ENCODE measurements around the gene RRP15.

RRP15 gene

DNA sequence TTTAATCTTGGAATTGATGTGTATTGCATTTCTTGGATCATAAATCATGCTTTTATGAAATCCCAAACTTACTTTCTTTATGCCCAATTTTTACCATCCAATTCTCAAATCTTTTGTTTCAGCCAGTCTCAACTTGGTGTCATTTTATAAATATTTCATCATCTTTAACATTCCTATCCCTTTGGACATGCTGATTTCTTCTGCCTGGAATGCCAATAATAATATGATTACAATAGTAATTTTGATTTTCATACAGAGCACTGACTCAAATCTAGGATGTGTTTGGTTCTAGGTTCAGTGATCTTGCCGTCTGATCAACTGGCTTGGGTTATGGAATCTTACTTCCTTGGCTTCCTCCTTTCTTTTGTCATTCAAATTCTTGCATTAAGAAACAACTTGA is 12.8 kb downstream of the RRP15 start:
- Histone ChIP-seq H3K4me1 (ENCODE audit: low read length) (no peaks in the 10 kb centered on the region), H3K4me2 (ENCODE audit: low read length) (no peak overlapping the region)

DNA sequence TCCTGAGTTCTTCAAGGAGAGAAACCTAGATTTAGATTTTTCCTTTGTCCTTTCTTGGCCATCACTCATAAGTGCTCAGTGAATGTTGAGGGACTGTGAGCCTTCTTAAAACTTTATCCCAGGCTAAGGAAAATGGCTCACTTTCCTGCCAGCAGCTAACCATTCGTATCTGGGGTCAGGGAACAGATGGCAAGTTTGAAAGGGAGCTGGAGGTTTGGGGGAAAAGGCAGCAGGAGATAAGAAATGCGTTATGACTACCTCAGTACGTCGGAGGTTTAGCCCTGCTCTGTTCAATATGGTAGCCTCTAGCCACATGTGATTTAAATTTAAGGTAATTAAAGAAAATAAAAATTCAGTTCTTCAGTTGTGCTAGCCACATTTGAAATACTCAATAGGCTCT is 13.3 kb downstream of the RRP15 start:
- Histone ChIP-seq H3K27me3 (ENCODE audit: low read depth, low read length) (no peaks in the 10 kb centered on the region), H4K20me1 (ENCODE audit: insufficient read depth, low read length) (0 out of 2 replicates have a peak, but pooled peaks cover 3% of the 10 kb centered on the region)

More for the DNA sequence above, 12.8 kb downstream of the RRP15 start:
- Histone ChIP-seq H3K4me3 (ENCODE audit: low read length) (no peak overlapping the region), H4K20me1 (ENCODE audit: insufficient read depth, low read length) (0 out of 2 replicates have a peak, but pooled peaks cover 3% of the 10 kb centered on the region), H2AFZ (ENCODE audit: low read depth, low read length) (no peak overlapping the region), H3K79me2 (ENCODE audit: low read length) (peaks cover 75% of the 10 kb centered on the region), H3K27me3 (ENCODE audit: low read depth, low read length) (no peaks in the 10 kb centered on the region), H3K9ac (ENCODE audit: low read length) (no peak overlapping the region), H3K27ac (ENCODE audit: low read length) (no peak overlapping the region), H3K36me3 (replicated peaks; ENCODE audit: low read depth, low read length) (peaks cover 19% of the 10 kb centered on the region), H3K9me3 (ENCODE audit: insufficient read depth, low read length) (no peaks in the 10 kb centered on the region)
- no peak for TF ChIP-seq EZH2phosphoT487 (IDR thresholded peaks at IDR 0.05; ENCODE audit: low read depth)
- TF ChIP-seq, protein P1, sequence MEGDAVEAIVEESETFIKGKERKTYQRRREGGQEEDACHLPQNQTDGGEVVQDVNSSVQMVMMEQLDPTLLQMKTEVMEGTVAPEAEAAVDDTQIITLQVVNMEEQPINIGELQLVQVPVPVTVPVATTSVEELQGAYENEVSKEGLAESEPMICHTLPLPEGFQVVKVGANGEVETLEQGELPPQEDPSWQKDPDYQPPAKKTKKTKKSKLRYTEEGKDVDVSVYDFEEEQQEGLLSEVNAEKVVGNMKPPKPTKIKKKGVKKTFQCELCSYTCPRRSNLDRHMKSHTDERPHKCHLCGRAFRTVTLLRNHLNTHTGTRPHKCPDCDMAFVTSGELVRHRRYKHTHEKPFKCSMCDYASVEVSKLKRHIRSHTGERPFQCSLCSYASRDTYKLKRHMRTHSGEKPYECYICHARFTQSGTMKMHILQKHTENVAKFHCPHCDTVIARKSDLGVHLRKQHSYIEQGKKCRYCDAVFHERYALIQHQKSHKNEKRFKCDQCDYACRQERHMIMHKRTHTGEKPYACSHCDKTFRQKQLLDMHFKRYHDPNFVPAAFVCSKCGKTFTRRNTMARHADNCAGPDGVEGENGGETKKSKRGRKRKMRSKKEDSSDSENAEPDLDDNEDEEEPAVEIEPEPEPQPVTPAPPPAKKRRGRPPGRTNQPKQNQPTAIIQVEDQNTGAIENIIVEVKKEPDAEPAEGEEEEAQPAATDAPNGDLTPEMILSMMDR (IDR thresholded peaks at IDR 0.05; ENCODE audit: low read depth, low read length) = no peak

DNA sequence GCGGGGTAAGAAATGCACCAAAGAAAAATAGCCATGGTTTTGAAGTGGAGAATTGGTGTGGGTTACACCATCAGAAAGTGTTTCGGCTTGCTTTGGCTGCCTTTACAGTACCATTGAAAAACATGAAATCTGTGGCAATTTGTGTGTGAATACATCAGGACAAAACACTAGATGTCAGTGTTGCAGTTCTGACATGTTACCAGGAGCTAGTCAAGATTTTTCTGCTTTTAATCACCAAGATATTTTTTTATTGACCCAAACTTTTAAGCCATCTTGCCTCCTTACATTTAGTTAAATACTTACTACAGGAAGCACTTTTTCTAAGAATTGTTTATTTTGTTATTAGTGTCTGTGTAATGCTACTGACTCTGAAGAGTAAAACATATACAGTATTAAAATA is 14.3 kb downstream of the RRP15 start:
- no peak overlapping the region for H3K9ac ChIP-seq (ENCODE audit: low read length)
- peaks cover 60% of the 10 kb centered on the region for H3K79me2 ChIP-seq (ENCODE audit: low read length)
- no peaks in the 10 kb centered on the region for H3K27me3 ChIP-seq (ENCODE audit: low read depth, low read length)
- H3K4me1 ChIP-seq (ENCODE audit: low read length) = no peaks in the 10 kb centered on the region
- H4K20me1 ChIP-seq (ENCODE audit: insufficient read depth, low read length) = 0 out of 2 replicates have a peak, but pooled peaks cover 3% of the 10 kb centered on the region
- H3K36me3 ChIP-seq (replicated peaks; ENCODE audit: low read depth, low read length) = peaks cover 15% of the 10 kb centered on the region
- H3K27ac ChIP-seq (ENCODE audit: low read length) = no peak overlapping the region
- no peak overlapping the region for H3K4me3 ChIP-seq (ENCODE audit: low read length)
- no peak overlapping the region for H3K4me2 ChIP-seq (ENCODE audit: low read length)
- H3K9me3 ChIP-seq (ENCODE audit: insufficient read depth, low read length) = no peaks in the 10 kb centered on the region
- H2AFZ ChIP-seq (ENCODE audit: low read depth, low read length) = no peak overlapping the region
- TF ChIP-seq, protein P1 (IDR thresholded peaks at IDR 0.05; ENCODE audit: low read depth, low read length) = peak; percentile 58
- no peak for TF ChIP-seq EZH2phosphoT487 (IDR thresholded peaks at IDR 0.05; ENCODE audit: low read depth)

More for the DNA sequence above, 13.3 kb downstream of the RRP15 start:
- no peaks in the 10 kb centered on the region for H3K9me3 ChIP-seq (ENCODE audit: insufficient read depth, low read length)
- no peak overlapping the region for H2AFZ ChIP-seq (ENCODE audit: low read depth, low read length)
- no peak overlapping the region for H3K27ac ChIP-seq (ENCODE audit: low read length)
- H3K4me2 ChIP-seq (ENCODE audit: low read length) = no peak overlapping the region
- TF ChIP-seq, protein P1 (IDR thresholded peaks at IDR 0.05; ENCODE audit: low read depth, low read length) = no peak
- TF ChIP-seq EZH2phosphoT487 (IDR thresholded peaks at IDR 0.05; ENCODE audit: low read depth) = no peak
- H3K36me3 ChIP-seq (replicated peaks; ENCODE audit: low read depth, low read length) = peaks cover 19% of the 10 kb centered on the region
- no peaks in the 10 kb centered on the region for H3K4me1 ChIP-seq (ENCODE audit: low read length)
- H3K4me3 ChIP-seq (ENCODE audit: low read length) = no peak overlapping the region
- peaks cover 70% of the 10 kb centered on the region for H3K79me2 ChIP-seq (ENCODE audit: low read length)
- no peak overlapping the region for H3K9ac ChIP-seq (ENCODE audit: low read length)

DNA sequence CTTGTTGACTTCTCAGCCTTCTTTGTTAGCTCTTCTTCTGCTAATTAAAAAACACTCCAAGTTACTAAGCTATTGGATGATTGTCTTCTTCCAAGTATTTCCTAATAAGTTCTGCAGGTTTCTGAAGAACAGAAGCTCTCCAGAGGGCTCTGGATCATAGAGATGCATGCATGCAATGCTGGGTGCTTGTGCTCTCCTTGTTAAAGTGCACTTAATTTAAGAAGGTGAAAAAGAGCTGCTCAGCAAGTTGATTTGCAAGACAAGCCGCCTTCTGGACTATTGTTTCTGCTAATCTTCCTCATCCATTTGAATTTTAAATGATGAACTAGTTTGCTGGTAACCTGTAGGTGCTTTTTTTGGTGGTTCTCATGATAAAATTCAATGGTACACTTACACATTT is 16.1 kb downstream of the RRP15 start:
- TF ChIP-seq, protein P1 (IDR thresholded peaks at IDR 0.05; ENCODE audit: low read depth, low read length) = no peak
- no peak for TF ChIP-seq EZH2phosphoT487 (IDR thresholded peaks at IDR 0.05; ENCODE audit: low read depth)
- Histone ChIP-seq H3K27me3 (ENCODE audit: low read depth, low read length) (no peaks in the 10 kb centered on the region), H3K79me2 (ENCODE audit: low read length) (peaks cover 51% of the 10 kb centered on the region), H3K4me3 (ENCODE audit: low read length) (no peak overlapping the region), H3K36me3 (replicated peaks; ENCODE audit: low read depth, low read length) (peaks cover 16% of the 10 kb centered on the region), H3K9me3 (ENCODE audit: insufficient read depth, low read length) (no peaks in the 10 kb centered on the region), H2AFZ (ENCODE audit: low read depth, low read length) (no peak overlapping the region), H4K20me1 (ENCODE audit: insufficient read depth, low read length) (0 out of 2 replicates have a peak, but pooled peaks cover 3% of the 10 kb centered on the region), H3K4me1 (ENCODE audit: low read length) (no peaks in the 10 kb centered on the region), H3K4me2 (ENCODE audit: low read length) (no peak overlapping the region), H3K9ac (ENCODE audit: low read length) (no peak overlapping the region), H3K27ac (ENCODE audit: low read length) (no peak overlapping the region)
